Prostate gland (tissue), 2 donors: Measurements from ENCODE around the gene CACNA1E.

ENCODE experiments used
- POLR2A ChIP-seq: fragments of 450-650 bp; IDR thresholded peaks from one replicate; pipeline ENCODE4 v1.6.1; 2016; ENCODE audit warnings: antibody characterized with exemption, mild to moderate bottlenecking
- TF ChIP-seq, protein P1 (sequence below), 4 experiments: fragments of 200-600 bp in 2 of 4; fragments of 450-650 bp in 2 of 4; sonication (generic) in 2 of 4; IDR thresholded peaks; 1 replicate in 3 of 4; 2 replicates in 1 of 4; pipeline ENCODE4 v1.5.1; 2016 to 2019; ENCODE audit warnings: antibody characterized with exemption in 4 of 4, mild to moderate bottlenecking in 2 of 4, moderate library complexity in 2 of 4

DNA sequence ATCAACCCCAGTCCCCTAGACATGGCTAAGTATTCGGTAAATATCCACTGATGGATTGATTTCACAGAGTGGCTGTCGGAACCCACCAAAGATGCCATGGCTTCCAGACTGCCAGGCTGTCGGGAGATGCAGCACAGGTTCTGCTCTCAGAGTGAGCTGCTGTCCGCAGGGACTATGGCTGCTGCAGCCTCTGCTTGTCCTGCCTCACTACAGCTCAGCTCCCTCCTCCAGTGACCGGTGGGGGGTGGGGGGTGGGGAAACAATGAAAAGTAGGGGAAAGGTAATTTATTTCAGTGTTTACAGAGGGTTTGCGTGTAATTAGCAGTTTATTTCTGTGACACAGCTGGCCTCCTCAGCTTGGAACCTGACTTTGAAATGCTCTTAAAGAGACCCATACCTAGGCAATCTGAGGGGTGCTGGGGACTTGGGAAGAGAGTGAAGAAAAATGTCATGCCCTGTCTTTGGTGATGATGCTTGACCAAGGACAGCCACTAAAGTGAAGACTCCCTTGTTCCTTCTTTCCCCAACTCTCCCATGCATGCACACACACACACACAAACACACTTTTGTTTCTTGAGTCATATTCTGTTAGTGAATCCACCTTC lies 109.0 kb downstream of the CACNA1E start:
- no peak for TF ChIP-seq POLR2A
- TF ChIP-seq, protein P1, sequence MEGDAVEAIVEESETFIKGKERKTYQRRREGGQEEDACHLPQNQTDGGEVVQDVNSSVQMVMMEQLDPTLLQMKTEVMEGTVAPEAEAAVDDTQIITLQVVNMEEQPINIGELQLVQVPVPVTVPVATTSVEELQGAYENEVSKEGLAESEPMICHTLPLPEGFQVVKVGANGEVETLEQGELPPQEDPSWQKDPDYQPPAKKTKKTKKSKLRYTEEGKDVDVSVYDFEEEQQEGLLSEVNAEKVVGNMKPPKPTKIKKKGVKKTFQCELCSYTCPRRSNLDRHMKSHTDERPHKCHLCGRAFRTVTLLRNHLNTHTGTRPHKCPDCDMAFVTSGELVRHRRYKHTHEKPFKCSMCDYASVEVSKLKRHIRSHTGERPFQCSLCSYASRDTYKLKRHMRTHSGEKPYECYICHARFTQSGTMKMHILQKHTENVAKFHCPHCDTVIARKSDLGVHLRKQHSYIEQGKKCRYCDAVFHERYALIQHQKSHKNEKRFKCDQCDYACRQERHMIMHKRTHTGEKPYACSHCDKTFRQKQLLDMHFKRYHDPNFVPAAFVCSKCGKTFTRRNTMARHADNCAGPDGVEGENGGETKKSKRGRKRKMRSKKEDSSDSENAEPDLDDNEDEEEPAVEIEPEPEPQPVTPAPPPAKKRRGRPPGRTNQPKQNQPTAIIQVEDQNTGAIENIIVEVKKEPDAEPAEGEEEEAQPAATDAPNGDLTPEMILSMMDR (IDR thresholded peaks at IDR 0.05): no peak
